IPS-18c (cell line): Measurements from ENCODE around the gene SEPHS2.
A peak's percentile ranks its signal among the peaks of the same experiment; 100 is the strongest.

Experiments used
- H3K4me3 ChIP-seq: 2 replicates; pipeline ENCODE4 v1.7.0; 2013; ENCODE audit warnings: low read depth, mild to moderate bottlenecking, low read length, moderate library complexity; ENCODE audit not compliant: insufficient read depth
- H3K9me3 ChIP-seq: one replicate; pipeline ENCODE4 v1.6.1; 2013; ENCODE audit warnings: mild to moderate bottlenecking, low read length, moderate library complexity; ENCODE audit not compliant: control insufficient read depth, insufficient read depth

Gene SEPHS2

GRCh38 chr16:30444231-30445148, 1.2 kb downstream of the SEPHS2 start:
- H3K4me3 ChIP-seq: peak overlapping the region; percentile 81
- H3K9me3 ChIP-seq: no peaks in the 10 kb centered on the region

GRCh38 chr16:30443631-30444030, 2.0 kb downstream of the SEPHS2 start:
- Histone ChIP-seq H3K9me3 (no peaks in the 10 kb centered on the region), H3K4me3 (no peak overlapping the region)

- no peaks in the 10 kb centered on the region for H3K9me3 ChIP-seq
- no peak overlapping the region for H3K4me3 ChIP-seq
Measured at GRCh38 chr16:30439720-30440348, 5.8 kb downstream of the SEPHS2 start.

GRCh38 chr16:30438835-30439234, 6.8 kb downstream of the SEPHS2 start:
- no peaks in the 10 kb centered on the region for H3K9me3 ChIP-seq
- H3K4me3 ChIP-seq: no peak overlapping the region

- no peaks in the 10 kb centered on the region for H3K9me3 ChIP-seq
- H3K4me3 ChIP-seq: no peak overlapping the region
Measured at GRCh38 chr16:30437511-30438046, 8.1 kb downstream of the SEPHS2 start.

- no peaks in the 10 kb centered on the region for H3K9me3 ChIP-seq
- no peak overlapping the region for H3K4me3 ChIP-seq
Measured at GRCh38 chr16:30434852-30435251, 10.8 kb downstream of the SEPHS2 start.

GRCh38 chr16:30430428-30430970, 15.2 kb downstream of the SEPHS2 start:
- Histone ChIP-seq H3K4me3 (0 out of 2 replicates have a peak overlapping the region, but pooled peaks have one; percentile 22), H3K9me3 (no peaks in the 10 kb centered on the region)

- no peaks in the 10 kb centered on the region for H3K9me3 ChIP-seq
- H3K4me3 ChIP-seq: peak within 1 kb of the TSS; percentile 88
Measured at GRCh38 chr16:30429678-30430427, 15.8 kb downstream of the SEPHS2 start, which contains the start of gene DCTPP1. TSS of gene DCTPP1 (minus strand) at chr16:30430030. CDS start at chr16:30429980, 50 bp downstream.

GRCh38 chr16:30429418-30429677, 16.3 kb downstream of the SEPHS2 start:
- H3K9me3 ChIP-seq: no peaks in the 10 kb centered on the region
- H3K4me3 ChIP-seq: peak overlapping the region; percentile 88

GRCh38 chr16:30428055-30428454, 17.6 kb downstream of the SEPHS2 start:
- Histone ChIP-seq H3K9me3 (no peaks in the 10 kb centered on the region), H3K4me3 (peak overlapping the region; percentile 3; the same call in 1 of the 2 replicates)

GRCh38 chr16:30421010-30421409, 24.7 kb downstream of the SEPHS2 start:
- Histone ChIP-seq H3K4me3 (no peak overlapping the region), H3K9me3 (no peaks in the 10 kb centered on the region)

GRCh38 chr16:30418350-30419181, 27.1 kb downstream of the SEPHS2 start:
- Histone ChIP-seq H3K9me3 (no peaks in the 10 kb centered on the region), H3K4me3 (peak overlapping the region; percentile 40)

GRCh38 chr16:30417529-30418349, 27.9 kb downstream of the SEPHS2 start:
- no peaks in the 10 kb centered on the region for H3K9me3 ChIP-seq
- H3K4me3 ChIP-seq: peak overlapping the region; percentile 46

- peak overlapping the region; percentile 46 for H3K4me3 ChIP-seq
- H3K9me3 ChIP-seq: no peaks in the 10 kb centered on the region
Measured at GRCh38 chr16:30416624-30417528, 28.8 kb downstream of the SEPHS2 start.

GRCh38 chr16:30416047-30416603, 29.5 kb downstream of the SEPHS2 start:
- no peak overlapping the region for H3K4me3 ChIP-seq
- no peaks in the 10 kb centered on the region for H3K9me3 ChIP-seq
